AG10803 (cell line): Measurements from ENCODE around the gene TBRG4.
"Not testable (repeated sequence)": the region's sequence is repeated elsewhere in the genome, so short reads cannot be mapped to it uniquely, and the experiment has no call there.

Experiments
- DNase-seq: peaks from one replicate; pipeline ENCODE4 v3.0.0; 2010; ENCODE audit warnings: low read depth
- H3K4me3 ChIP-seq: 2 replicates; pipeline ENCODE4 v1.5.1; 2011; ENCODE audit warnings: mild to moderate bottlenecking, low read length, control low read depth
- CTCF ChIP-seq: conservative IDR thresholded peaks from 2 replicates; pipeline ENCODE4 v1.5.1; 2011; ENCODE audit warnings: mild to moderate bottlenecking, low read length, control low read depth, inconsistent platforms

Gene TBRG4

GRCh38 chr7:45157286-45157652 lies 45.8 kb upstream of the TBRG4 start:
- no peak for TF ChIP-seq CTCF
- no peak overlapping the region for H3K4me3 ChIP-seq
- DNase-seq = no peak

GRCh38 chr7:45156516-45157272 lies 45.2 kb upstream of the TBRG4 start:
- TF ChIP-seq CTCF = no peak
- H3K4me3 ChIP-seq = no peak overlapping the region
- DNase-seq = no peak

- TF ChIP-seq CTCF = no peak
- no peak overlapping the region for H3K4me3 ChIP-seq
- no peak for DNase-seq
Observed at GRCh38 chr7:45155941-45156340, 44.4 kb upstream of the TBRG4 start.

GRCh38 chr7:45155357-45155900 lies 43.9 kb upstream of the TBRG4 start:
- no peak overlapping the region for H3K4me3 ChIP-seq
- DNase-seq = no peak
- no peak for TF ChIP-seq CTCF

- not testable (repeated sequence) for DNase-seq, H3K4me3 ChIP-seq
Observed at GRCh38 chr7:45153861-45154260, 42.4 kb upstream of the TBRG4 start.

- H3K4me3 ChIP-seq = no peak overlapping the region
- no peak for DNase-seq
Observed at GRCh38 chr7:45153233-45153632, 41.7 kb upstream of the TBRG4 start.

GRCh38 chr7:45151967-45152366 lies 40.5 kb upstream of the TBRG4 start:
- no peak overlapping the region for H3K4me3 ChIP-seq
- TF ChIP-seq CTCF = no peak
- no peak for DNase-seq

More at GRCh38 chr7:45153233-45153632, 41.7 kb upstream of the TBRG4 start:
- TF ChIP-seq CTCF = no peak
